ENCODE data around the gene PLCL1. TPM values are rescaled to one million over a fixed set of nuclear protein-coding genes. Genes with fewer than 3 reads are reported as not detected.

Gene PLCL1
- total and polyA plus RNA-seq, 2 donors (not counting 3 experiments of a cell fraction or from before 2014, with no cell fraction given): 0.79 to 3.4 TPM

DNA sequence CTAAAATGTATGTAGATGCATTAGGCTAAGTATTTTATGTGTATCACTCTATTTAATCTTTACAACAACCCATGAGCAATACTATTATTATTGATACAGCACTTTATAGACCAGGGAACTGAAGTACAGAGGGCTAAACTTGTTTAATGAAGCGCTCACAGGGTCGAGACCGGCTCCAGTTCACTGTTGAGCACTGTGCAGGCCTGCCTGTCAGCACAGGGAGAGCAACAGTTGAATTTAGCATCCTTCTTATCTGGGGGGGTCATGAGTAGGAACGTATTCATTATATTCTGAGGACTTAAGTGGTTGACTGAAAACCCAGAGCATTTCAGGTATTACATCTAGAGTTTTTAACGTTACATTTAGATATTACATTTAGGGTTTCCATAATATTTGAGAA lies 120.1 kb downstream of the PLCL1 start:
- Histone ChIP-seq H3K9ac (replicated peaks; ENCODE audit: extremely low read depth, insufficient read depth, low read length) (no peak overlapping the region), H3K27ac (ENCODE audit: insufficient read depth, low read depth, low read length) (no peak overlapping the region), H3K4me3 (replicated peaks in 1 of 3; ENCODE audit: insufficient read depth in 1 of 3, low read depth in 1 of 3, low read length in 3 of 3) (no peak overlapping the region), H3K4me1 (ENCODE audit: control insufficient read depth, extremely low read depth, insufficient read depth, low read length) (peaks cover 18% of the 10 kb centered on the region), H3K9me3 (replicated peaks; ENCODE audit: control insufficient read depth, insufficient read depth, low read length) (no peaks in the 10 kb centered on the region), H3K79me2 (ENCODE audit: control insufficient read depth, insufficient read depth, low read length) (no peaks in the 10 kb centered on the region), H3K27me3 (ENCODE audit: control insufficient read depth in 2 of 2, insufficient read depth in 2 of 2, low read length in 2 of 2) (no peaks in the 10 kb centered on the region), H3K4me2 (ENCODE audit: insufficient read depth, low read length) (no peak overlapping the region), H4K20me1 (replicated peaks; ENCODE audit: control insufficient read depth, extremely low read depth, insufficient read depth, low read length) (no peaks in the 10 kb centered on the region), H3K9me1 (replicated peaks; ENCODE audit: control insufficient read depth, extremely low read depth, insufficient read depth, low read length) (no peaks in the 10 kb centered on the region), H2AFZ (ENCODE audit: low read depth, low read length) (no peak overlapping the region), H3K36me3 (ENCODE audit: control insufficient read depth in 2 of 2, extremely low read depth in 1 of 2, insufficient read depth in 2 of 2, low read length in 2 of 2) (no peaks in the 10 kb centered on the region)
- BruUV-seq (replicated peaks): no TSS peak
- POLR2A ChIA-PET: no interaction called here
- CTCF ChIA-PET: interaction anchor here (1.7 kb wide), 1 partner anchor 11 kb away, joined by 3 read pairs; no protein-coding TSS in a partner anchor
- intact Hi-C loops (cut with micrococcal nuclease): no loop called here
- DNase-seq (ENCODE audit: low read depth, low spot score): no peak
- dilution Hi-C loops (cut with MboI; ENCODE audit: extremely low pct_ligation_motif_present, low sequenced_read_pairs): no loop called here
- TF ChIP-seq, protein P1, sequence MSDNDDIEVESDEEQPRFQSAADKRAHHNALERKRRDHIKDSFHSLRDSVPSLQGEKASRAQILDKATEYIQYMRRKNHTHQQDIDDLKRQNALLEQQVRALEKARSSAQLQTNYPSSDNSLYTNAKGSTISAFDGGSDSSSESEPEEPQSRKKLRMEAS (IDR thresholded peaks at IDR 0.05; ENCODE audit: insufficient read depth, insufficient read length): no peak
- FAIRE-seq: no peak

DNA sequence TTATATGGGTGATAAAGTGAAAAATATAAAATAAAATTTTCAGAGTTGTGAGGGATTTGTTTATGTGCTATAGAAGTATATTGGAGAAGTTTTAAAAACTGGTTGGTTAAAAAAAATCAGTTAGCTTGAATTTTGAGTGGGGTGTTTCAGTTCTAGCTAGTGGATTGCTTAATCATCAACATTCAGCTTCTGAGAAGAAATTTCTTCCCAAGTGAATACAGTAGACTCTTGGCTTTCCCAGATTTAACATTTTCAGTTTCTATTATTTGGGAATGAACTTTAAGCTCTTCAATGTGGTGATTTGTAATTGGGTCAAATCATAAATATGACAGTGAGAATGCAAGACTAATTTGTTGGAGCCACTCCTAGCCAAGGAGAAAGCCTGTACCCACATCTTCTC lies 120.8 kb downstream of the PLCL1 start:
- intact Hi-C loops (cut with micrococcal nuclease): loop anchor here (5.0 kb wide), 1 partner anchor 192 kb away; no protein-coding TSS in a partner anchor
- POLR2A ChIA-PET: no interaction called here
- no peak overlapping the region for H3K4me2 ChIP-seq (ENCODE audit: insufficient read depth, low read length)
- CTCF ChIA-PET: interaction anchor here (1.7 kb wide), 1 partner anchor 12 kb away, joined by 3 read pairs; no protein-coding TSS in a partner anchor
- H3K9me1 ChIP-seq (replicated peaks; ENCODE audit: control insufficient read depth, extremely low read depth, insufficient read depth, low read length): no peaks in the 10 kb centered on the region
- H3K27ac ChIP-seq (ENCODE audit: insufficient read depth, low read depth, low read length): no peak overlapping the region
- H3K9ac ChIP-seq (replicated peaks; ENCODE audit: extremely low read depth, insufficient read depth, low read length): no peak overlapping the region
- H3K9me3 ChIP-seq (replicated peaks; ENCODE audit: control insufficient read depth, insufficient read depth, low read length): no peaks in the 10 kb centered on the region
- no peaks in the 10 kb centered on the region for H3K79me2 ChIP-seq (ENCODE audit: control insufficient read depth, insufficient read depth, low read length)
- H3K4me1 ChIP-seq (ENCODE audit: control insufficient read depth, extremely low read depth, insufficient read depth, low read length): peaks cover 21% of the 10 kb centered on the region
- dilution Hi-C loops (cut with MboI; ENCODE audit: extremely low pct_ligation_motif_present, low sequenced_read_pairs): no loop called here
- no peak overlapping the region for H3K4me3 ChIP-seq (replicated peaks in 1 of 3; ENCODE audit: insufficient read depth in 1 of 3, low read depth in 1 of 3, low read length in 3 of 3)
- H3K27me3 ChIP-seq (ENCODE audit: control insufficient read depth in 2 of 2, insufficient read depth in 2 of 2, low read length in 2 of 2): no peaks in the 10 kb centered on the region
- TF ChIP-seq POLR2A (IDR thresholded peaks at IDR 0.05; ENCODE audit: low read depth, low read length): no peak
- no peak overlapping the region for H2AFZ ChIP-seq (ENCODE audit: low read depth, low read length)
- H4K20me1 ChIP-seq (replicated peaks; ENCODE audit: control insufficient read depth, extremely low read depth, insufficient read depth, low read length): no peaks in the 10 kb centered on the region
- no peaks in the 10 kb centered on the region for H3K36me3 ChIP-seq (ENCODE audit: control insufficient read depth in 2 of 2, extremely low read depth in 1 of 2, insufficient read depth in 2 of 2, low read length in 2 of 2)
- DNase-seq (ENCODE audit: low read depth, low spot score) (no peak), FAIRE-seq (no peak)
- no TSS peak for BruUV-seq (replicated peaks)
